Left lobe of liver (tissue), 2 donors: ENCODE results near the gene MTARC2. TPM values are rescaled to one million over a fixed set of nuclear protein-coding genes. Genes with fewer than 3 reads are reported as not detected.

Experiments
- ATAC-seq: fragments of 200-7000 bp; cut with Tn5 transposase; one replicate; pipeline ENCODE4 v1.9.1; 2020; ENCODE audit warnings: mild to moderate bottlenecking, moderate library complexity
- DNase-seq: peaks from one replicate; pipeline ENCODE4 v3.0.0-alpha.2; 2020; ENCODE audit warnings: low spot score
- total RNA-seq: library from RNA; stranded (reverse); gene quantifications from one replicate; pipeline ENCODE4 v1.2.1, GENCODE V29; 2021
- donor health status: DM: no; HTN: no; CAD: no; lungs with moderate emphysema.
- donor health status: DM: no; HTN: yes; CAD: no.

The MTARC2 gene
- total RNA-seq, 1 donor from 2014 or later: 129 TPM

GRCh38 chr1:220797044-220797443 is 48.9 kb downstream of the MTARC2 start:
- no peak for ATAC-seq

GRCh38 chr1:220797553-220797952 is 49.4 kb downstream of the MTARC2 start:
- DNase-seq: no peak
- ATAC-seq: no peak

More at GRCh38 chr1:220797044-220797443, 48.9 kb downstream of the MTARC2 start:
- no peak for DNase-seq

- no peak for ATAC-seq
- DNase-seq: no peak
These were observed 50.2 kb downstream of the MTARC2 start for GRCh38 chr1:220798338-220798737.

- no peak for ATAC-seq
- DNase-seq: no peak
These were observed 52.1 kb downstream of the MTARC2 start for GRCh38 chr1:220800262-220800661.

GRCh38 chr1:220803401-220804201 is 55.5 kb downstream of the MTARC2 start:
- ATAC-seq (peak; percentile 74), DNase-seq (no peak)

- DNase-seq (no peak), ATAC-seq (no peak)
These were observed 56.1 kb downstream of the MTARC2 start for GRCh38 chr1:220804202-220804586.

- DNase-seq (no peak), ATAC-seq (no peak)
These were observed 58.3 kb downstream of the MTARC2 start for GRCh38 chr1:220806408-220806807.

- no peak for DNase-seq
- ATAC-seq: no peak
These were observed 59.6 kb downstream of the MTARC2 start for GRCh38 chr1:220807726-220808125.

GRCh38 chr1:220808345-220809186 is 60.4 kb downstream of the MTARC2 start:
- ATAC-seq (no peak), DNase-seq (no peak)

- DNase-seq (no peak), ATAC-seq (peak; percentile 2)
These were observed 61.0 kb downstream of the MTARC2 start for GRCh38 chr1:220809187-220809550.

- ATAC-seq (peak; percentile 69), DNase-seq (peak; percentile 85)
These were observed 61.6 kb downstream of the MTARC2 start for GRCh38 chr1:220809704-220810103.

- DNase-seq (peak; percentile 84), ATAC-seq (peak; percentile 90)
These were observed 62.1 kb downstream of the MTARC2 start for GRCh38 chr1:220810179-220810653.

- ATAC-seq (peak; percentile 55), DNase-seq (no peak)
These were observed 62.8 kb downstream of the MTARC2 start for GRCh38 chr1:220810963-220811362.

- ATAC-seq (no peak), DNase-seq (no peak)
These were observed 63.6 kb downstream of the MTARC2 start for GRCh38 chr1:220811695-220812094.

- DNase-seq (no peak), ATAC-seq (no peak)
These were observed 64.2 kb downstream of the MTARC2 start for GRCh38 chr1:220812308-220812707.

GRCh38 chr1:220813013-220813412 is 64.9 kb downstream of the MTARC2 start:
- DNase-seq (no peak), ATAC-seq (no peak)

GRCh38 chr1:220815409-220815808 is 67.3 kb downstream of the MTARC2 start:
- DNase-seq: no peak
- ATAC-seq: no peak

GRCh38 chr1:220817907-220818306 is 69.8 kb downstream of the MTARC2 start:
- ATAC-seq (no peak), DNase-seq (no peak)

- DNase-seq: no peak
- peak; percentile 40 for ATAC-seq
These were observed 70.5 kb downstream of the MTARC2 start for GRCh38 chr1:220818421-220819173.

- ATAC-seq (peak; percentile 49), DNase-seq (no peak)
These were observed 71.4 kb downstream of the MTARC2 start for GRCh38 chr1:220819467-220820026.
